Left renal cortex interstitium (tissue), 4 donors: ENCODE results near the gene TMEM95. TPM values are rescaled to one million over a fixed set of nuclear protein-coding genes. Genes with fewer than 3 reads are reported as not detected.
A peak's percentile ranks its signal among the peaks of the same experiment; 100 is the strongest.

Experiments used
- DNase-seq, 4 donors: peaks; one replicate each; pipeline ENCODE4 v3.0.0-alpha.2; 2013; ENCODE audit warnings: low read depth in 4 of 4, low spot score in 2 of 4, missing footprints in 1 of 4
- polyA plus RNA-seq, 4 donors: library from polyadenylated mRNA; unstranded; fragments of 120-200 nt; gene quantifications; one replicate each; pipeline ENCODE4 v1.2.1, GENCODE V29; 2013; ENCODE audit not compliant: insufficient read length in 4 of 4

Gene TMEM95
- polyA plus RNA-seq, 4 donors = not detected

DNA sequence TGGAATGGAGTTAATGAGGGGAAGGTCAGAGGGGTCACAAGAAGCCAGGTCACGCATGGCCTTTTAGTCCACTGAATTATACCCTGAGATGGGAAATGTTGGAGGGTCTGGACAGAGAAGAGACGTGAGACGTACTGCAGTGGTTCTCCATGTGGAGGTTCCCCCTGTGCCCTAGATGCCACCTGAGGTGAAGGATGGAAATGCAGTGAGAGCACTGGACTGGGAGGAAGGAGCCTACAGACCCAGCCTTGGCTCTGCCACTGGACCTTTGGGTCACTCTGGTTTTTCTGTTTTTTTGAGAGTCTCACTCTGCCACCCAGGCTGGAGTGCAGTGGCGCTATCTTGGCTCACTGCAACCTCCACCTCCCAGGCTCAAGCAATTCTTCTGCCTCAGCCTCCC is 41.2 kb downstream of the TMEM95 start:
- DNase-seq = no peak

DNA sequence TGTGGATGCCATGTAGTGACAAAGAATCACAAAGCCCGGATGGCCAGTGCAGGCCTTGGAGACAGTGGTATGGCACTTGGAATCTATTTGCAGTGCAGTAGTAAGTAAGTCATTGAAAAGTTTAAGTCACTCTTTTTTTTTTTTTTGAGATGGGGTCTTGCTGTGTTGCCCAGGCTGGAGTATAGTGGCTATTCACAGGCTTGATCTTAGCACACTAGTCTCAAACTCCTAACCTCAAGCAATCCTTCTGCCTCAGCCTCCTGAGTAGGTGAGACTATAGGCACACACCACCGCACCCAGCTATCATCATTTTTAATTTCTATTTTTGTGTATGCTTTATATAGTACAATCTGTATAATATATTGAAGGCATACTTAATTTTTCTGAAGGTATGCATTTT is 43.7 kb downstream of the TMEM95 start:
- DNase-seq = no peak

DNA sequence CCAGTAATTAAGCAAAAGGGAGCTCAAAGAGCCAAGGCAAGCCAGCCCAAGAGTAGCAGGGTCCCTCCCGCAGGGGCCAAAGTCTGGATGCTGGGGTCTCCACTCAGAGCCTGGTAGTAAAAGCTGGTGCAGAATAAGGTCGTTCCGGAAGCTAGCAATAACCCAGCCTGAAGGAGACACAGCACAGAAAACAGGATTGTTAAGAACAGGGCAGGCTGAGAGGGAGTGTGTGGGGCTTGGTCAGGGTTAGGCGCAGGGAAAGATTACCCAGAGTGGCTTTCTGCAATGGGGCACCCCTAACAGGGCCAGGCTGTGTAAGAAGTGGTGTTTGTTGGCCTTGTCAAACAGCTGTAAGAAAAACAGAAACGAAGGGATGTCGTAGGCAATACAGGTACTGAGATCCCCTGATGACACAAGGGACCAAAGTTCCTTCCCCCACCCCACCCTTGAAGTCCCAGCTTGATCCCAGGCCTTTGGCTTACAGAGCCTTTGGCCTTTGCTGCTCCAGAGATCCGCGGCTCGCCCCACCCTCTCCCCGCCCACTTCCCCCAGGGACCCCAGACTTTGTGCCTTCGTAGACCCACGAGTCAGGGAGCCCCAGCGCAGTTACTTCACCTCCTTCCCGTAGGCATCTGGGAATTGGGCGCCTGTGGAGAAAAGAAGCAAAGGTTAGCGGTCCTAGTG is 48.2 kb downstream of the TMEM95 start:
- DNase-seq = no peak

DNA sequence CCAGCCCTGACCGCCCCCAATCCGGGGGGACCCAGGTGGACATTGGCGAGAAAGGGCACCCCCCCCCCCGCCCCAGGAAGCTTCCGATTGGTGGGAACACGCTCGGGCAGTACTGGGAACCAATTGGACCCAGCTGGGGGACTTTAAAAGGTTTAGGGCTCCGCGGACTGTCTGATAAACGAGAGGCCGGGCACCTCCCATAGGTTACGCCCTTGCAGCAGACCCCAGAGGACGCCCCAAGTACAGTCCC is 48.7 kb downstream of the TMEM95 start:
- DNase-seq = no peak

DNA sequence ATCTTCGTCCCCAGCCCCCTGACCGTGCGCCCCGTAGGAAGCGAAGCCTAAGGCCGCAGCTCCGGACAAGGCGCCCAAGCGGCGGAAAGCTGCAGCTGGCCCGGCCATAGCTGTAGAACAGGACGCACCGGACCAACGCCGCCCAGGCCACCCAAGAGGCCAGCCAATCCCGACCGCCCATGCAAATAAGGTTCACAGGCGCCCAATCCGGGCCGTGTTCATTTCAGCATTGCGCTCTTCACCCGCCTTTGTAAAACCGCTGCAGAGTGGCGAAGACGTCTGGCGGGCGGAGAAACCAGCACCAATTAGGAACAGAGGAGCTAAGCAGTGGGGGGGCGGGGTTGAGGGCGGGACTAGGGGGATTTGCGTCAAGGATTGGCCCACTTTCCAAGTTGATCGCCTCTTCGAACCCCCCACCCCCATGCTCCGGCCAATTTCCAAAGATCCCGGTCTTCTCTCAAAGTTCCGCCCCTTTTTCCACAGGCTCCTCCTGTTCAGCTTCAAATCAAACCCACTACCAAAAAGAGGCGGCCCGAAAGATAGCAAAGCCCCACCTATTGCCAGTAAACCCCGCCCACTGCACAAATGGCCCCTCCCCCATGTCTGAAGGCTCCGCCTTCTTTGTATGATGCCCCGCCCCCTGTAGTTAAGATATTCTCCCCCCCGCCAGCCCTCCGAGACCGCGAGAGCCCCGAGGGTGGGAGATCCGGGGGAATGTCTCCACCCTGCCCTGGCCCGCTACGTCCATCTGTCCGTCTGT is 49.2 kb downstream of the TMEM95 start, which contains the start of gene TMEM256:
TMEM256 (minus strand) TSS at position 121 of the 760 bp plus-strand sequence; CDS start at position 108, 13 bp downstream.
- peak; percentile 95 to 99 (median 98) for DNase-seq

DNA sequence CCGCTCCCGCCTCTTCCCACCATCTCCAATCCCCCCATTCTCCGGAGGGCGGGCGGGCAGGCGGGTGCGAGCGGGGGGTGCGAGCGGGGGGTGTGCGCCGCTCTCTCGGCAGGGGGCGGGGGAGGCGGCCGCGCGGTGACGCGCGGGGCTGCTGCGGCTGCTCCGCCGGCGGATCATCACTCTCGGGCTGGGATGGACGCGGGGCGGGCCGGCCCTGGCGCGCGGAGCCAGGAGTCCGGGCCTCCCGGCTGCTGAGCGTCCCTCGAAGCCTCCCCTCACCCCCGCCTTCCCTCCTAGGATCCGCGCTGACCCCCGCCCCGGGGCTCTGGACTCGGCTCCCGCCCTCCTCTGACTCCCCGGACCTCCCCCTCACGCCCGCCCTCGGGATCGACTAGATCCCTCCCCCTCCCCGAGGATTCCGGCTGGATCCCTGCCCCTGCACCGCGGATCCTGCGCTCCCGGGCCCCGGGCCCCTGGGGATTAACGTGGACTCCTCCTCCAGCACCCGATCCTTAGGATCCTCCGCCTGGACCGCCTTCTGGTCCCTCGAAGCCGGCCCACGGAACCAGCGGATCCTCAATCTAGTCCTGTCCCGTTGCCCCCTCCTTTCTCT is 49.9 kb downstream of the TMEM95 start:
- DNase-seq = no peak

DNA sequence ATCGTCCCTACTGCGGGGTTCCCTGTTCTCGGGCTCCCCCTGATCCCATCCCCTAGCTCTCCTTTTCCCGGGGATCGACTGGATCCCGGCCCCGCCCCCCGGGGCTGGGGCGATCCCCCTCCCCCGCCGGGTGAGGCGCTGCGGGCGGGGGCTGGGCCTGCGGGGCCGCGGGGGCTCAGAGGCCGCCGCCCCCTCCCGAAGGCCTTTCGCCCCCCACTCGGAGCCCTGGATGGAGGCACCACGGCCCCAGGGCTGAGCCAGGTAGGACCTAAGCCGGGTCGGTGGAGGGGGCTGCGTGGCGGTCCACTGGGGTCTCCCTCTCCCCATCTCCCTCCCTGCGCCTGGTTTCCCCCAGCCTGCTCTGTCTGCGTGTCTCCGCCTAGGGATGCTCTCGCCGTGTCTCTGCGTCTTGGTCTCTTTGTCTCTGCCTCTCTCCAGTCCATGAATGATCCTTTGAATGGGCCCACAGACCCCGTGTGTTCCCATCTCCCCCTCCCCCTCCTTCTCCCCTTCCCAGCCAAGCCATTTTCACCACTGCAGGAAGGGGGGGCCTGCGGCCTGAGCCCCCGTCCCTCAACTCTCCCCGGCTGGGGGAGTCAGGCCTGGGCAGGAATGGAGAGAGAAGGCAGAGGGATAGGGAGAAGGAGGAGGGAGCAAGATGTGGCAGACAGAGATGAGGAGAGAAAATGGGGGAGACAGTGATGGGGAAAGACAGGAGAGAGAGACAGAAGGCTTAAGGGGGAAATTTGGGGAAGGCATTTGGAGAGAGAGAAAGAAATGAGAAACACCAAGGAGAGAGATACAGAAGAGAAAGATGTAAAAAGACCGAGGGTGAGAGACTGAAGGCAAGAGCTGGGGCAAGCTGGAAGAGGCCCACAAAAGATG is 50.6 kb downstream of the TMEM95 start:
- DNase-seq = no peak

DNA sequence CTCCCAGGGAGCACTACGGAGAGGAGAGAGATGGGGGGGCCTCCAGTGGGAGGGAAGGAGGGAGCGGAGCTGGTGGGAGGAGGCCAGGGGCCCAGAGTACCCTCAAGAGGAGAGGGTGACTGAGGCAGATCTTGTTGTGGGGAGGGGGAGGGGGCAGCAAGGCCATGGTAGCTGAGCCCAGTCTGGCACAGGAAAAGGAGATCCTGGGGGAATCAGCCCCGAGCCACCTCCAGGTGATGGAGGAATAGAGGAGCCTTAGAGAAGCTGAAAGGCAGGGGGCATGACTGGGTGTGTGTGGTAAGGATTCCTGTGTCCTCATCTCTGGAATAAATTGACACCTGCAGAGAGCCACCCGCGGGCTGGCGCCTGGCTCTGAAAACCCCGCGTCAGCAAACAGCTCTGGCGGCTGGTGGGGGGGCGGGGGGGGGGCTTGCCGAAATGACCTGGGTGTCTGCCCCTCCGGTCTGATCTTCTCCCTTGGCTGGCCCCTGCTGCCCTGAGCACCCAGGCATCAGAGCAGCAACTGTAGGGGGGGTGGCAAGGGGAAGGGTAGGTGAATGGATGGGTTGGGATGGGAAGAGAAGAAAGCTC is 51.4 kb downstream of the TMEM95 start:
- DNase-seq = no peak

Other genes with a start within 250 kb of the TMEM95 start
- gene ASGR2, start 240.3 kb upstream of the TMEM95 start, polyA plus RNA-seq = 1 to 10 TPM; 1.1 to 3.2 (median 1.7) TPM
- gene ASGR1, start 175.8 kb upstream of the TMEM95 start, polyA plus RNA-seq = 10 to 100 TPM in 1 of 4 donors, 1 to 10 TPM in 3; 6.3 to 10.1 (median 8.3) TPM
- gene DLG4, start 135.3 kb upstream of the TMEM95 start, polyA plus RNA-seq = 10 to 100 TPM; 21.1 to 53.3 (median 39.1) TPM
- gene ACADVL, start 135.2 kb upstream of the TMEM95 start, polyA plus RNA-seq = 100 to 1,000 TPM; 409 to 581 (median 511) TPM
- gene DVL2, start 120.6 kb upstream of the TMEM95 start, polyA plus RNA-seq = 10 to 100 TPM; 47.7 to 78.0 (median 62.9) TPM
- 10 to 100 TPM; 51.8 to 74.3 (median 60.9) TPM for gene PHF23, start 115.7 kb upstream of the TMEM95 start, polyA plus RNA-seq
- 100 to 1,000 TPM; 396 to 619 (median 451) TPM for gene GABARAP, start 112.7 kb upstream of the TMEM95 start, polyA plus RNA-seq
- gene CTDNEP1, start 103.4 kb upstream of the TMEM95 start, polyA plus RNA-seq = 100 to 1,000 TPM; 136 to 149 (median 141) TPM
- 10 to 100 TPM; 43.7 to 61.9 (median 50.9) TPM for gene ELP5, start 102.9 kb upstream of the TMEM95 start, polyA plus RNA-seq
- 10 to 100 TPM; 47.1 to 59.9 (median 55.1) TPM for gene CLDN7, start 92.7 kb upstream of the TMEM95 start, polyA plus RNA-seq
- gene SLC2A4, start 73.4 kb upstream of the TMEM95 start, polyA plus RNA-seq = 1 to 10 TPM; 2.2 to 2.8 (median 2.5) TPM
- 1 to 10 TPM; 2.5 to 5.3 (median 3.1) TPM for gene YBX2, start 60.5 kb upstream of the TMEM95 start, polyA plus RNA-seq
- 100 to 1,000 TPM; 286 to 397 (median 312) TPM for gene EIF5A, start 47.5 kb upstream of the TMEM95 start, polyA plus RNA-seq
- gene GPS2, start 39.8 kb upstream of the TMEM95 start, polyA plus RNA-seq = 100 to 1,000 TPM in 1 of 4 donors, 10 to 100 TPM in 3; 88.7 to 115 (median 95.8) TPM
- 10 to 100 TPM; 25.4 to 39.7 (median 31.4) TPM for gene NEURL4, start 25.8 kb upstream of the TMEM95 start, polyA plus RNA-seq
- gene ACAP1, start 18.6 kb upstream of the TMEM95 start, polyA plus RNA-seq = 10 to 100 TPM in 2 of 4 donors, 1 to 10 TPM in 2; 7.3 to 10.9 (median 10.0) TPM
- 10 to 100 TPM; 11.2 to 13.9 (median 12.5) TPM for gene KCTD11, start 3.0 kb upstream of the TMEM95 start, polyA plus RNA-seq
- 1 to 10 TPM; 3.1 to 7.9 (median 5.7) TPM for gene TNK1, start 25.9 kb downstream of the TMEM95 start, polyA plus RNA-seq
- 10 to 100 TPM; 27.8 to 51.2 (median 41.2) TPM for gene PLSCR3, start 39.4 kb downstream of the TMEM95 start, polyA plus RNA-seq
- 100 to 1,000 TPM in 1 of 4 donors, 10 to 100 TPM in 3; 82.2 to 108 (median 90.2) TPM for gene TMEM256, start 48.9 kb downstream of the TMEM95 start, polyA plus RNA-seq
- gene NLGN2, start 52.7 kb downstream of the TMEM95 start, polyA plus RNA-seq = 10 to 100 TPM; 17.5 to 38.6 (median 30.2) TPM
- gene SPEM1, start 65.2 kb downstream of the TMEM95 start, polyA plus RNA-seq = not detected
- gene SPEM2, start 70.5 kb downstream of the TMEM95 start, polyA plus RNA-seq = under 1 TPM in 1 of 4 donors, not detected in 3; 0.06 TPM
- not detected for gene SPEM3, start 73.7 kb downstream of the TMEM95 start, polyA plus RNA-seq
- 1 to 10 TPM; 3.7 to 5.7 (median 4.8) TPM for gene TMEM102, start 80.3 kb downstream of the TMEM95 start, polyA plus RNA-seq
- 1 to 10 TPM; 6.1 to 6.9 (median 6.4) TPM for gene FGF11, start 84.4 kb downstream of the TMEM95 start, polyA plus RNA-seq
- gene CHRNB1, start 89.9 kb downstream of the TMEM95 start, polyA plus RNA-seq = 10 to 100 TPM; 10.3 to 10.8 (median 10.6) TPM
- 10 to 100 TPM; 38.6 to 50.6 (median 44.2) TPM for gene ZBTB4, start 124.5 kb downstream of the TMEM95 start, polyA plus RNA-seq
- under 1 TPM in 2 of 4 donors, not detected in 2; 0.46 to 0.72 TPM for gene SLC35G6, start 126.3 kb downstream of the TMEM95 start, polyA plus RNA-seq
- 100 to 1,000 TPM; 101 to 163 (median 116) TPM for gene POLR2A, start 129.2 kb downstream of the TMEM95 start, polyA plus RNA-seq
- gene TNFSF12, start 193.9 kb downstream of the TMEM95 start, polyA plus RNA-seq = 10 to 100 TPM; 21.7 to 32.3 (median 28.3) TPM
- 10 to 100 TPM; 12.8 to 15.9 (median 14.5) TPM for gene TNFSF13, start 203.6 kb downstream of the TMEM95 start, polyA plus RNA-seq
- gene SENP3, start 206.8 kb downstream of the TMEM95 start, polyA plus RNA-seq = 10 to 100 TPM; 60.8 to 81.3 (median 74.9) TPM
- gene CD68, start 224.5 kb downstream of the TMEM95 start, polyA plus RNA-seq = 10 to 100 TPM; 33.6 to 64.0 (median 57.2) TPM
- 100 to 1,000 TPM; 102 to 125 (median 121) TPM for gene MPDU1, start 228.7 kb downstream of the TMEM95 start, polyA plus RNA-seq
- gene SOX15, start 234.9 kb downstream of the TMEM95 start, polyA plus RNA-seq = 1 to 10 TPM; 3.0 to 5.6 (median 4.0) TPM